Measurements from ENCODE around the gene TSPAN15. TPM values are rescaled to one million over a fixed set of nuclear protein-coding genes. Genes with fewer than 3 reads are reported as not detected.
"Not testable (repeated sequence)": the region's sequence is repeated elsewhere in the genome, so short reads cannot be mapped to it uniquely, and the experiment has no call there.

The TSPAN15 gene
- total RNA-seq, 1 experiment from 2014 or later, result 1.6 TPM

- Histone ChIP-seq H3K79me2 (ENCODE audit: low read length) (no peaks in the 10 kb centered on the region), H4K20me1 (ENCODE audit: insufficient read depth, low read depth, low read length) (no peaks in the 10 kb centered on the region), H3K4me3 (ENCODE audit: low read length) (no peak overlapping the region), H3K9me3 (ENCODE audit: low read length) (no peaks in the 10 kb centered on the region), H3K27ac (ENCODE audit: low read length) (no peak overlapping the region), H3K36me3 (ENCODE audit: insufficient read depth, low read length) (no peaks in the 10 kb centered on the region), H3K27me3 (ENCODE audit: low read length) (no peaks in the 10 kb centered on the region), H2AFZ (ENCODE audit: low read length) (no peak overlapping the region), H3K4me2 (ENCODE audit: low read depth, low read length, poor library complexity, severe bottlenecking) (no peak overlapping the region), H3K9ac (ENCODE audit: low read length) (no peak overlapping the region), H3K9me2 (replicated peaks; ENCODE audit: insufficient read depth, low read length) (no peaks in the 10 kb centered on the region), H3K4me1 (ENCODE audit: low read length) (no peaks in the 10 kb centered on the region)
- no peak for DNase-seq
These were observed 35.9 kb downstream of the TSPAN15 start for GRCh38 chr10:69486922-69487730.

- not testable (repeated sequence) for H3K4me2 ChIP-seq (ENCODE audit: low read depth, low read length, poor library complexity, severe bottlenecking); H3K27me3 ChIP-seq (ENCODE audit: low read length); H4K20me1 ChIP-seq (ENCODE audit: insufficient read depth, low read depth, low read length); H3K4me1 ChIP-seq (ENCODE audit: low read length); H3K79me2 ChIP-seq (ENCODE audit: low read length); H3K27ac ChIP-seq (ENCODE audit: low read length); H3K4me3 ChIP-seq (ENCODE audit: low read length); DNase-seq; H3K9ac ChIP-seq (ENCODE audit: low read length); H2AFZ ChIP-seq (ENCODE audit: low read length); H3K36me3 ChIP-seq (ENCODE audit: insufficient read depth, low read length); H3K9me2 ChIP-seq (replicated peaks; ENCODE audit: insufficient read depth, low read length); H3K9me3 ChIP-seq (ENCODE audit: low read length)
These were observed 37.0 kb downstream of the TSPAN15 start for GRCh38 chr10:69488149-69488844.

- not testable (repeated sequence) for H3K36me3 ChIP-seq (ENCODE audit: insufficient read depth, low read length); H3K9me3 ChIP-seq (ENCODE audit: low read length); H3K27ac ChIP-seq (ENCODE audit: low read length); H3K4me1 ChIP-seq (ENCODE audit: low read length); DNase-seq; H3K4me2 ChIP-seq (ENCODE audit: low read depth, low read length, poor library complexity, severe bottlenecking); H3K4me3 ChIP-seq (ENCODE audit: low read length); H3K9ac ChIP-seq (ENCODE audit: low read length); H3K79me2 ChIP-seq (ENCODE audit: low read length); H2AFZ ChIP-seq (ENCODE audit: low read length); H3K27me3 ChIP-seq (ENCODE audit: low read length); H3K9me2 ChIP-seq (replicated peaks; ENCODE audit: insufficient read depth, low read length); H4K20me1 ChIP-seq (ENCODE audit: insufficient read depth, low read depth, low read length)
These were observed 37.6 kb downstream of the TSPAN15 start for GRCh38 chr10:69488856-69489255.

- Histone ChIP-seq H3K4me3 (ENCODE audit: low read length) (no peak overlapping the region), H3K79me2 (ENCODE audit: low read length) (no peaks in the 10 kb centered on the region), H3K27ac (ENCODE audit: low read length) (no peak overlapping the region), H3K36me3 (ENCODE audit: insufficient read depth, low read length) (no peaks in the 10 kb centered on the region), H4K20me1 (ENCODE audit: insufficient read depth, low read depth, low read length) (no peaks in the 10 kb centered on the region), H3K9ac (ENCODE audit: low read length) (no peak overlapping the region), H2AFZ (ENCODE audit: low read length) (no peak overlapping the region), H3K27me3 (ENCODE audit: low read length) (no peaks in the 10 kb centered on the region), H3K4me2 (ENCODE audit: low read depth, low read length, poor library complexity, severe bottlenecking) (no peak overlapping the region), H3K4me1 (ENCODE audit: low read length) (no peaks in the 10 kb centered on the region), H3K9me2 (replicated peaks; ENCODE audit: insufficient read depth, low read length) (no peaks in the 10 kb centered on the region), H3K9me3 (ENCODE audit: low read length) (no peaks in the 10 kb centered on the region)
- no peak for DNase-seq
These were observed 38.3 kb downstream of the TSPAN15 start for GRCh38 chr10:69489506-69490090.

GRCh38 chr10:69490876-69491275 is 39.6 kb downstream of the TSPAN15 start:
- Histone ChIP-seq H3K27me3 (ENCODE audit: low read length) (no peaks in the 10 kb centered on the region), H3K4me3 (ENCODE audit: low read length) (no peak overlapping the region), H4K20me1 (ENCODE audit: insufficient read depth, low read depth, low read length) (no peaks in the 10 kb centered on the region), H2AFZ (ENCODE audit: low read length) (no peak overlapping the region), H3K9me3 (ENCODE audit: low read length) (no peaks in the 10 kb centered on the region), H3K4me2 (ENCODE audit: low read depth, low read length, poor library complexity, severe bottlenecking) (no peak overlapping the region), H3K79me2 (ENCODE audit: low read length) (no peaks in the 10 kb centered on the region), H3K27ac (ENCODE audit: low read length) (no peak overlapping the region), H3K9me2 (replicated peaks; ENCODE audit: insufficient read depth, low read length) (no peaks in the 10 kb centered on the region), H3K9ac (ENCODE audit: low read length) (no peak overlapping the region), H3K4me1 (ENCODE audit: low read length) (no peaks in the 10 kb centered on the region), H3K36me3 (ENCODE audit: insufficient read depth, low read length) (no peaks in the 10 kb centered on the region)
- no peak for DNase-seq

- Histone ChIP-seq H3K4me1 (ENCODE audit: low read length) (no peaks in the 10 kb centered on the region), H3K79me2 (ENCODE audit: low read length) (no peaks in the 10 kb centered on the region), H3K36me3 (ENCODE audit: insufficient read depth, low read length) (no peaks in the 10 kb centered on the region), H3K4me2 (ENCODE audit: low read depth, low read length, poor library complexity, severe bottlenecking) (no peak overlapping the region), H3K9me2 (replicated peaks; ENCODE audit: insufficient read depth, low read length) (no peaks in the 10 kb centered on the region), H3K27ac (ENCODE audit: low read length) (no peak overlapping the region), H3K27me3 (ENCODE audit: low read length) (no peaks in the 10 kb centered on the region), H4K20me1 (ENCODE audit: insufficient read depth, low read depth, low read length) (no peaks in the 10 kb centered on the region), H2AFZ (ENCODE audit: low read length) (no peak overlapping the region), H3K4me3 (ENCODE audit: low read length) (no peak overlapping the region), H3K9me3 (ENCODE audit: low read length) (no peaks in the 10 kb centered on the region), H3K9ac (ENCODE audit: low read length) (no peak overlapping the region)
- no peak for DNase-seq
These were observed 40.3 kb downstream of the TSPAN15 start for GRCh38 chr10:69491611-69492010.

- Histone ChIP-seq H3K27me3 (ENCODE audit: low read length) (no peaks in the 10 kb centered on the region), H3K9ac (ENCODE audit: low read length) (no peak overlapping the region)
These were observed 41.0 kb downstream of the TSPAN15 start for GRCh38 chr10:69492091-69492745.

More at GRCh38 chr10:69492091-69492745, 41.0 kb downstream of the TSPAN15 start:
- no peaks in the 10 kb centered on the region for H3K9me3 ChIP-seq (ENCODE audit: low read length)
- no peak overlapping the region for H3K27ac ChIP-seq (ENCODE audit: low read length)
- no peaks in the 10 kb centered on the region for H4K20me1 ChIP-seq (ENCODE audit: insufficient read depth, low read depth, low read length)
- H3K4me1 ChIP-seq (ENCODE audit: low read length), result no peaks in the 10 kb centered on the region
- no peaks in the 10 kb centered on the region for H3K79me2 ChIP-seq (ENCODE audit: low read length)
- no peak for DNase-seq
- no peaks in the 10 kb centered on the region for H3K36me3 ChIP-seq (ENCODE audit: insufficient read depth, low read length)
- H2AFZ ChIP-seq (ENCODE audit: low read length), result no peak overlapping the region
- H3K4me3 ChIP-seq (ENCODE audit: low read length), result no peak overlapping the region
- no peaks in the 10 kb centered on the region for H3K9me2 ChIP-seq (replicated peaks; ENCODE audit: insufficient read depth, low read length)
- H3K4me2 ChIP-seq (ENCODE audit: low read depth, low read length, poor library complexity, severe bottlenecking), result no peak overlapping the region
